Measurements from ENCODE around the gene CSTA.
"Not testable (repeated sequence)": the region's sequence is repeated elsewhere in the genome, so short reads cannot be mapped to it uniquely, and the experiment has no call there.

The CSTA gene

GRCh38 chr3:122322095-122323075 lies 2.7 kb upstream of the CSTA start:
- no peak for DNase-seq

- no peak for DNase-seq
Observed at GRCh38 chr3:122325769-122326168, 721 bp downstream of the CSTA start.

GRCh38 chr3:122331886-122332285 lies 6.8 kb downstream of the CSTA start:
- no peak for DNase-seq

- DNase-seq = no peak
Observed at GRCh38 chr3:122332551-122332950, 7.5 kb downstream of the CSTA start.

GRCh38 chr3:122342803-122343202 lies 17.8 kb downstream of the CSTA start:
- no peak for DNase-seq

GRCh38 chr3:122343654-122344053 lies 18.6 kb downstream of the CSTA start:
- no peak for DNase-seq

- DNase-seq = no peak
Observed at GRCh38 chr3:122349171-122349570, 24.1 kb downstream of the CSTA start.

GRCh38 chr3:122350814-122351418 lies 25.9 kb downstream of the CSTA start:
- no peak for DNase-seq

- DNase-seq = no peak
Observed at GRCh38 chr3:122351612-122352011, 26.6 kb downstream of the CSTA start.

GRCh38 chr3:122353215-122353614 lies 28.2 kb downstream of the CSTA start:
- DNase-seq = no peak

- DNase-seq = no peak
Observed at GRCh38 chr3:122353893-122354401, 28.9 kb downstream of the CSTA start.

- no peak for DNase-seq
Observed at GRCh38 chr3:122355612-122356011, 30.6 kb downstream of the CSTA start.

- peak; percentile 53 to 69 for DNase-seq
Observed at GRCh38 chr3:122356402-122356801, 31.4 kb downstream of the CSTA start.

GRCh38 chr3:122357828-122358702 lies 33.0 kb downstream of the CSTA start:
- DNase-seq = peak in 1 of 2 experiments; percentile 41

- DNase-seq = no peak
Observed at GRCh38 chr3:122358703-122359032, 33.6 kb downstream of the CSTA start.

GRCh38 chr3:122362026-122362425 lies 37.0 kb downstream of the CSTA start:
- no peak for DNase-seq

GRCh38 chr3:122364490-122364889 lies 39.4 kb downstream of the CSTA start:
- no peak for DNase-seq

GRCh38 chr3:122365073-122365472 lies 40.0 kb downstream of the CSTA start:
- DNase-seq = no peak

- not testable (repeated sequence) for DNase-seq
Observed at GRCh38 chr3:122365582-122366378, 40.7 kb downstream of the CSTA start.

- DNase-seq = no peak
Observed at GRCh38 chr3:122366379-122366749, 41.3 kb downstream of the CSTA start.

- no peak for DNase-seq
Observed at GRCh38 chr3:122374034-122374433, 49.0 kb downstream of the CSTA start.

- no peak for DNase-seq
Observed at GRCh38 chr3:122377975-122378374, 52.9 kb downstream of the CSTA start.

Data from NCI-H524 (cell line).